HepG2 (cell line): ENCODE measurements around the gene COX4I2. TPM values are rescaled to one million over a fixed set of nuclear protein-coding genes. Genes with fewer than 3 reads are reported as not detected.

Source experiments
- CEBPG ChIP-seq: IDR thresholded peaks from 2 replicates; pipeline ENCODE4 v1.6.1; 2016
- HHEX ChIP-seq: IDR thresholded peaks from 2 replicates; pipeline ENCODE4 v1.6.1; 2016; ENCODE audit warnings: control low read depth
- ISX ChIP-seq: sonication (generic); formaldehyde crosslinking; conservative IDR thresholded peaks from 2 replicates; pipeline ENCODE4 v1.5.0; 2020; ENCODE audit warnings: missing genetic modification reagents
- LCORL ChIP-seq, 2 experiments: fragments of 450-650 bp in 1 of 2; sonication (generic) in 1 of 2; formaldehyde crosslinking in 1 of 2; IDR thresholded peaks; 2 replicates each; pipeline versions ENCODE4 v1.5.0 to v1.6.1; 2017 to 2020; ENCODE audit warnings: antibody characterized with exemption in 1 of 2, missing genetic modification reagents in 1 of 2
- SRSF1 ChIP-seq: fragments of 200-400 bp; formaldehyde crosslinking; optimal IDR thresholded peaks from 2 replicates; pipeline ENCODE3; 2017; ENCODE audit warnings: mild to moderate bottlenecking, low read depth, low read length, moderate library complexity
- ZC3H4 ChIP-seq: sonication (generic); formaldehyde crosslinking; IDR thresholded peaks from 2 replicates; pipeline ENCODE4 v1.4.0; 2020; ENCODE audit warnings: missing genetic modification reagents, borderline replicate concordance
- ZHX1 ChIP-seq: sonication (generic); formaldehyde crosslinking; IDR thresholded peaks from 2 replicates; pipeline ENCODE4 v1.8.1; 2022; ENCODE audit warnings: low read depth, mild to moderate bottlenecking, missing genetic modification reagents
- ZNF292 ChIP-seq: sonication (generic); formaldehyde crosslinking; IDR thresholded peaks from 2 replicates; pipeline ENCODE4 v1.8.1; 2022; ENCODE audit warnings: mild to moderate bottlenecking, low read depth, missing genetic modification reagents, borderline replicate concordance
- ZNF746 ChIP-seq: sonication (generic); formaldehyde crosslinking; IDR thresholded peaks from 2 replicates; pipeline ENCODE4 v1.8.0; 2022; ENCODE audit warnings: mild to moderate bottlenecking, missing genetic modification reagents
- polyA plus RNA-seq, 8 experiments: library from polyadenylated mRNA; depleted of rRNA in 3 of 8; stranded (reverse) in 7 of 8; unstranded in 1 of 8; fragments of >200 nt; fragmentation: Illumina TruSeq in 4 of 8; extraction: Trizol in 4 of 8; gene quantifications; 2 replicates each; pipeline versions ENCODE4 v1.2.1 to v1.2.3, GENCODE V29; 2011 to 2016; ENCODE audit warnings: low read depth in 4 of 8, missing spikeins in 1 of 8, mixed read lengths in 1 of 8; ENCODE audit not compliant: insufficient read depth in 1 of 8
- total RNA-seq, 5 experiments: library from RNA; depleted of rRNA; stranded (reverse); fragments of >200 nt; fragmentation: Illumina TruSeq; extraction: Trizol; gene quantifications; 2 replicates each; pipeline ENCODE4 v1.2.3, GENCODE V29; 2016; ENCODE audit warnings: low read depth in 1 of 5
- TF ChIP-seq, protein P1 (sequence below): sonication (generic); formaldehyde crosslinking; IDR thresholded peaks from 2 replicates; pipeline ENCODE4 v1.4.0; 2020; ENCODE audit warnings: missing genetic modification reagents
- TF ChIP-seq, protein P2 (sequence below): conservative IDR thresholded peaks from 2 replicates; pipeline ENCODE4 v1.6.1; 2018; ENCODE audit warnings: missing genetic modification reagents
- TF ChIP-seq, protein P3 (sequence below): sonication (generic); IDR thresholded peaks from 2 replicates; pipeline ENCODE4 v1.6.1; 2016; ENCODE audit warnings: low read depth, borderline replicate concordance
- TF ChIP-seq, protein P4 (sequence below): sonication (generic); formaldehyde crosslinking; IDR thresholded peaks from one replicate; pipeline ENCODE4 v1.5.1; 2020; ENCODE audit warnings: mild to moderate bottlenecking, missing genetic modification reagents; ENCODE audit errors: not compliant biosample characterization

Gene COX4I2
- total and polyA plus RNA-seq, 2 of the 13 experiments (the other 11 are each of a cell fraction or from before 2014, with no cell fraction given): 1.1 TPM; not detected in 1

DNA sequence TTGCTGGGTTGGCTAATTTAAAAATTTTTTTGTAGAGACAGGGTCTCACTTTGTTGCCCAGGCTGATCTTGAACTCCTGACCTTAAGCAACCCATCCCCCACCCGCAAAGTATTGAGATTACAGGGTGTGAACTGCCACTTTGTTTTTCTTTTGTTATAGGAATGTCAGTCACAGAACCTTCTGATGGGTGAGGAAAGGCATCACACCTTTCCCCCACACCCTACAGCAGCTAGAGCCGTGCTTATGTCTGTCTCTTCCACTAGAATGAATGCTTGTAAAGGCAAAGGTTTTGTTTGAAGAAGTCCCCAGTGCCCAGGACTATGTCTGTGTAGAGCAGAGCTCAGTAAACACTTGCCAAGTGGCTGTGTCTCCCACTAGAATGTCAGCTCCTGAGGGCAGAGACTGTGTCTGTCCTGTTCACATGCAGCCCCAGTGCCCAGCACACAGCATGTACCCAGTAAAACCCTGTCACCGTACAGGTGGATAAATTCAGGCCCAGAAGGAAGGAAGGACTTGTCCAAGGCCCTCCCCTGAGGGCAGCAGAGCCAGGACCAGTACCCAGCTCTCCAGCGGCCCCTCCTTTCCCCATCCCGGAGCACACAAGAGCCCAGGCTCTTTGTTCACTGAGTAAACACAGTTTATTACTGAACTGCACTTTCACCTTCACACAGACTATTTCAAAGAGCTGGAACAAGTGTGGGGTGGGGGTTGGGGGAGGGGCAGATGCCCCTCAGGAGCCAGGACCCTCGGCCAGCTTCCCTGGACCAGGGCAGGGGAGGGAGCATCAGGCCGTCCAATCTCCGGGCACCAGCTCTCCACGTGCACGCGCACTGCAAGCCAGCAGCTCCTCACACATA, 26.4 kb downstream of the COX4I2 start (continued):
- TF ChIP-seq ZNF746 (CRISPR knock-in tag): peak; percentile 22
- TF ChIP-seq ZC3H4 (CRISPR knock-in tag): peak; percentile 90
- TF ChIP-seq LCORL (IDR thresholded peaks at IDR 0.05): no peak
- TF ChIP-seq LCORL (CRISPR knock-in tag; IDR thresholded peaks at IDR 0.05): peak; percentile 92
- TF ChIP-seq ISX (CRISPR knock-in tag): no peak
- TF ChIP-seq ZNF292 (CRISPR knock-in tag): peak; percentile 88; the same call in 1 of the 2 replicates
- peak; percentile 7; the same call in 1 of the 2 replicates for TF ChIP-seq HHEX (CRISPR knock-in tag)
- TF ChIP-seq CEBPG: peak; percentile 76
- TF ChIP-seq, protein P1, sequence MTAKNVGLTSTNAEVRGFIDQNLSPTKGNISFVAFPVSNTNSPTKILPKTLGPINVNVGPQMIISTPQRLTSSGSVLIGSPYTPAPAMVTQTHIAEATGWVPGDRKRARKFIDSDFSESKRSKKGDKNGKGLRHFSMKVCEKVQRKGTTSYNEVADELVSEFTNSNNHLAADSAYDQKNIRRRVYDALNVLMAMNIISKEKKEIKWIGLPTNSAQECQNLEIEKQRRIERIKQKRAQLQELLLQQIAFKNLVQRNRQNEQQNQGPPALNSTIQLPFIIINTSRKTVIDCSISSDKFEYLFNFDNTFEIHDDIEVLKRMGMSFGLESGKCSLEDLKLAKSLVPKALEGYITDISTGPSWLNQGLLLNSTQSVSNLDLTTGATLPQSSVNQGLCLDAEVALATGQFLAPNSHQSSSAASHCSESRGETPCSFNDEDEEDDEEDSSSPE (CRISPR knock-in tag): peak; percentile 28; the same call in 1 of the 2 replicates
- TF ChIP-seq, protein P2, sequence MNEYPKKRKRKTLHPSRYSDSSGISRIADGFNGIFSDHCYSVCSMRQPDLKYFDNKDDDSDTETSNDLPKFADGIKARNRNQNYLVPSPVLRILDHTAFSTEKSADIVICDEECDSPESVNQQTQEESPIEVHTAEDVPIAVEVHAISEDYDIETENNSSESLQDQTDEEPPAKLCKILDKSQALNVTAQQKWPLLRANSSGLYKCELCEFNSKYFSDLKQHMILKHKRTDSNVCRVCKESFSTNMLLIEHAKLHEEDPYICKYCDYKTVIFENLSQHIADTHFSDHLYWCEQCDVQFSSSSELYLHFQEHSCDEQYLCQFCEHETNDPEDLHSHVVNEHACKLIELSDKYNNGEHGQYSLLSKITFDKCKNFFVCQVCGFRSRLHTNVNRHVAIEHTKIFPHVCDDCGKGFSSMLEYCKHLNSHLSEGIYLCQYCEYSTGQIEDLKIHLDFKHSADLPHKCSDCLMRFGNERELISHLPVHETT (CRISPR knock-in tag): peak; percentile 76
- TF ChIP-seq, protein P3, sequence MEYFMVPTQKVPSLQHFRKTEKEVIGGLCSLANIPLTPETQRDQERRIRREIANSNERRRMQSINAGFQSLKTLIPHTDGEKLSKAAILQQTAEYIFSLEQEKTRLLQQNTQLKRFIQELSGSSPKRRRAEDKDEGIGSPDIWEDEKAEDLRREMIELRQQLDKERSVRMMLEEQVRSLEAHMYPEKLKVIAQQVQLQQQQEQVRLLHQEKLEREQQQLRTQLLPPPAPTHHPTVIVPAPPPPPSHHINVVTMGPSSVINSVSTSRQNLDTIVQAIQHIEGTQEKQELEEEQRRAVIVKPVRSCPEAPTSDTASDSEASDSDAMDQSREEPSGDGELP: no peak; the same call in 1 of the 2 replicates
- 0 out of 2 replicates have a peak, but pooled peaks have one; percentile 0 for TF ChIP-seq ZHX1 (CRISPR knock-in tag)
- no peak for TF ChIP-seq SRSF1
- TF ChIP-seq, protein P4, sequence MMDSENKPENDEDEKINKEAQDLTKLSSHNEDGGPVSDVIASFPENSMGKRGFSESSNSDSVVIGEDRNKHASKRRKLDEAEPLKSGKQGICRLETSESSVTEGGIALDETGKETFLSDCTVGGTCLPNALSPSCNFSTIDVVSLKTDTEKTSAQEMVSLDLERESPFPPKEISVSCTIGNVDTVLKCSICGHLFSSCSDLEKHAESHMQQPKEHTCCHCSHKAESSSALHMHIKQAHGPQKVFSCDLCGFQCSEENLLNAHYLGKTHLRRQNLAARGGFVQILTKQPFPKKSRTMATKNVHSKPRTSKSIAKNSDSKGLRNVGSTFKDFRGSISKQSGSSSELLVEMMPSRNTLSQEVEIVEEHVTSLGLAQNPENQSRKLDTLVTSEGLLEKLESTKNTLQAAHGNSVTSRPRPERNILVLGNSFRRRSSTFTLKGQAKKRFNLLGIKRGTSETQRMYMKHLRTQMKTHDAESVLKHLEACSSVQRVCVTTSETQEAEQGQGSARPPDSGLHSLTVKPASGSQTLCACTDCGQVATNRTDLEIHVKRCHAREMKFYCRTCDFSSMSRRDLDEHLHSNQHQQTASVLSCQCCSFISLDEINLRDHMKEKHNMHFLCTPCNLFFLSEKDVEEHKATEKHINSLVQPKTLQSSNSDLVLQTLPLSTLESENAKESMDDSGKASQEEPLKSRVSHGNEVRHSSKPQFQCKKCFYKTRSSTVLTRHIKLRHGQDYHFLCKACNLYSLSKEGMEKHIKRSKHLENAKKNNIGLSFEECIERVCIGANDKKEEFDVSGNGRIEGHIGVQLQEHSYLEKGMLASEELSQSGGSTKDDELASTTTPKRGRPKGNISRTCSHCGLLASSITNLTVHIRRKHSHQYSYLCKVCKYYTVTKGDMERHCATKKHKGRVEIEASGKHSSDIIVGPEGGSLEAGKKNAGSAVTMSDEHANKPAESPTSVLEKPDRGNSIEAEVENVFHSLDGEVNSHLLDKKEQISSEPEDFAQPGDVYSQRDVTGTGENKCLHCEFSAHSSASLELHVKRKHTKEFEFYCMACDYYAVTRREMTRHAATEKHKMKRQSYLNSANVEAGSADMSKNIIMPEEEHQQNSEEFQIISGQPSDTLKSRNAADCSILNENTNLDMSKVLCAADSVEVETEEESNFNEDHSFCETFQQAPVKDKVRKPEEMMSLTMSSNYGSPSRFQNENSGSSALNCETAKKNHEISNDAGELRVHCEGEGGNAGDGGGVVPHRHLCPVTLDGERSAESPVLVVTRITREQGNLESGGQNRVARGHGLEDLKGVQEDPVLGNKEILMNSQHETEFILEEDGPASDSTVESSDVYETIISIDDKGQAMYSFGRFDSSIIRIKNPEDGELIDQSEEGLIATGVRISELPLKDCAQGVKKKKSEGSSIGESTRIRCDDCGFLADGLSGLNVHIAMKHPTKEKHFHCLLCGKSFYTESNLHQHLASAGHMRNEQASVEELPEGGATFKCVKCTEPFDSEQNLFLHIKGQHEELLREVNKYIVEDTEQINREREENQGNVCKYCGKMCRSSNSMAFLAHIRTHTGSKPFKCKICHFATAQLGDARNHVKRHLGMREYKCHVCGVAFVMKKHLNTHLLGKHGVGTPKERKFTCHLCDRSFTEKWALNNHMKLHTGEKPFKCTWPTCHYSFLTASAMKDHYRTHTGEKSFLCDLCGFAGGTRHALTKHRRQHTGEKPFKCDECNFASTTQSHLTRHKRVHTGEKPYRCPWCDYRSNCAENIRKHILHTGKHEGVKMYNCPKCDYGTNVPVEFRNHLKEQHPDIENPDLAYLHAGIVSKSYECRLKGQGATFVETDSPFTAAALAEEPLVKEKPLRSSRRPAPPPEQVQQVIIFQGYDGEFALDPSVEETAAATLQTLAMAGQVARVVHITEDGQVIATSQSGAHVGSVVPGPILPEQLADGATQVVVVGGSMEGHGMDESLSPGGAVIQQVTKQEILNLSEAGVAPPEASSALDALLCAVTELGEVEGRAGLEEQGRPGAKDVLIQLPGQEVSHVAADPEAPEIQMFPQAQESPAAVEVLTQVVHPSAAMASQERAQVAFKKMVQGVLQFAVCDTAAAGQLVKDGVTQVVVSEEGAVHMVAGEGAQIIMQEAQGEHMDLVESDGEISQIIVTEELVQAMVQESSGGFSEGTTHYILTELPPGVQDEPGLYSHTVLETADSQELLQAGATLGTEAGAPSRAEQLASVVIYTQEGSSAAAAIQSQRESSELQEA: no peak
